Dermis microvascular lymphatic vessel endothelial cell (primary cell): ENCODE results near the gene ATAD3C. TPM values are rescaled to one million over a fixed set of nuclear protein-coding genes. Genes with fewer than 3 reads are reported as not detected.
"Not testable (repeated sequence)": the region's sequence is repeated elsewhere in the genome, so short reads cannot be mapped to it uniquely, and the experiment has no call there.

Source experiments
- DNase-seq, 2 donors: peaks; one replicate each; pipeline versions ENCODE4 v3.0.0 to v3.0.0-alpha.2; 2010; ENCODE audit warnings: low read depth in 2 of 2
- total RNA-seq: library from RNA; depleted of rRNA; stranded (reverse); fragments of >200 nt; gene quantifications from 2 replicates; pipeline ENCODE4 v1.2.1, GENCODE V29; 2014

ATAD3C gene
- total RNA-seq, 1 donor from 2014 or later: 0.39 TPM

DNA sequence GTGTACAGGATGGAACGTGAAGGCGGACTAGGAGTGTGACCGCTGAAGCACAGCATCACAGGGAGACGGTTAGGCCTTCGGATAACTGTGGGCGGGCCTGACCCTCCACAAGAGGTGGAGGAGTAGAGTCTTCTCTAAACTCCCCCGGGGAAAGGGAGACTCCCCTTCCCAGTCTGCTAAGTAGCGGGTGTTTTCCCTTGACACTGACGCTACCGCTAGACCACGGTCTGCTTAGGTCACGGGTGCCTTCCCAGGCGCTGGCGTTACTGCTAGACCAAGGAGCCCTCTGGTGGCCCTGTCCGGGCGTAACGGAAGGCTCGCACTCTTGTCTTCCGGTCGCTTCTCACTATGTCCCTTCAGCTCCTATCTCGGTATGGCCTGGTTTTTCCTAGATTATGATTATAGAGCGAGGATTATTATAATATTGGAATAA, 55.9 kb downstream of the ATAD3C start:
- not testable (repeated sequence) for DNase-seq

DNA sequence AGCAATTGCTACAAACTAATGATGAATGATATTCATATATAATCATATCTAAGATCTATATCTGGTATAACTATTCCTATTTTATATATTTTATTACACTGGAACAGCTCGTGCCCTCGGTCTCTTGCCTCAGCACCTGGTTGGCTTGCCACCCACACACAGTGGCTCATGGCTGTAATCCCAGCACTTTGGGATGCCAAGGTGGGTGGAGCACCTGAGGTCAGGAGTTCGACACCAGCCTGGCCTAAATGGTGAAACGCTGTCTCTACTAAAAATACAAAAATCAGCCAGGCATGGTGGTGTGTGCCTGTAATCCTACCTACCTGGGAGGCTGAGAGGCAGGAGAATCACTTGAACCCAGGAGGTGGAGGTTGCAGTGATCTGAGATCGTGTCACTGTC, 56.3 kb downstream of the ATAD3C start:
- DNase-seq: not testable (repeated sequence)

DNA sequence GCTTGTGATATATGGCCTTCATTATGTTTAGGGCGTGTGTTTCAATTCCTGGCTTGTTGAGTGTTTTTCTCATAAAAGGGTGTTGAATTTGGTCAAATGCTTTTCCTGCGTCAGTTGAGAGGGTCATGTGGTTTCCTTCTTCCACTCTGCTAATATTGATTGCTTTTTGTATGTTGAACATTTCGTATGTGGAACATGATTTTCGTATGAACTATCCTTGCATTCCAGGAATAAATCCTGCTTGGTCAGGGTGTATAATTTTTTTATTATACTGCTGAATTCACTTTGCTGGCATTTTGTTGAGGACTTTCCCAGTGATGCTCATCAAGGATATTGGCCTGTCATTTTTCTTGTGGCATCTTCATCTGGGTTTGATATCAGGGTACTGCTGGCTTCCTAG, 57.8 kb downstream of the ATAD3C start:
- no peak for DNase-seq

DNA sequence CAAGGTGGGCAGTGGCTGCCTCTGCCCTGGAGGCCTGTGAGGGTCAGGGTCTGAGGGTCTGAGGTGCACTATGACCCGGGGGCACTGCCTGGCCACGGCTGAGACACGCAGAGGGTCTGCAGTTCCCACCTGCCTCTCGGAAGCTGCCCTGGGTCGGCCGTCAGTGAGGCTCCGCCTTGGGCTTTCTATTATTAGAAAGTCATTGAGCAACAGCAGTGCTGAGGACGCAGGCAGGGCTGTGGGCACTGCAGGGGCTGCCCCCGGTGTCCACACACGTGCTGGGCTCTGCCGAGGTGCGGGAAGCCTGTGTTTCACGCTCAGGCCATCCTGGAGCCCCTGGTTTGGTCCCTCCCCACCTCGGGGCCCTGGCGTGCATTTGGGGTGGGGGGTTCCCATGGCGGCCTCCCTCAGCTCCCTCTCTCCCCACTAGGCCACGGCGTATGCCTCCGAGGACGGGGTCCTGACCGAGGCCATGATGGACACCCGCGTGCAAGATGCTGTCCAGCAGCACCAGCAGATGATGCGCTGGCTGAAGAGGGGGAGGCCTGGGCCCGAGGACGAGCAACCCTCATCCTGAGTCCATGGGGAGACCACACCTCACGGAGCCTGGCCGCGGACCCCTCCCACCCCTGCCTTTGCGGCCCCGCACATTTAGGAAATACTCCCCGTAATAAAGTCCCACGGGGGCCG, 59.4 kb downstream of the ATAD3C start:
- not testable (repeated sequence) for DNase-seq

DNA sequence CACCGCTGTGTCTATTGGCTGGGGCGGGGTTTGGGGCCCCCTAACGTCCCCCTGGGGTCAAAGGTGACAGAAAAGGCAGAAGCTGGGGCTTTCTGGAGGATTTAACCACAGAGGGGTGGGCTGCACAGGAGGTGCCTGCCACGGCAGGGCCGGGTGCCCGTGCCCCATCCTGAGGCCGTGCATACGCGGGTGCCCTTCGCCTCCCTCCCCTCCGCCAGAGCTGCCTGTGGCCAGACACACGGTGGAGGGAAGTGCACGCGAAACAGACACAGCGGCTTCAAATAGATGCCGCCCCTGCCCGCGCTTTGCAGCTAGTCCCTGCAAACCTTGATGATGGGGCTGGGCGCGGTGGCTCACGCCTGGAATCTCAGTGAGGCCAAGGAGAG, 60.0 kb downstream of the ATAD3C start:
- DNase-seq: not testable (repeated sequence)

DNA sequence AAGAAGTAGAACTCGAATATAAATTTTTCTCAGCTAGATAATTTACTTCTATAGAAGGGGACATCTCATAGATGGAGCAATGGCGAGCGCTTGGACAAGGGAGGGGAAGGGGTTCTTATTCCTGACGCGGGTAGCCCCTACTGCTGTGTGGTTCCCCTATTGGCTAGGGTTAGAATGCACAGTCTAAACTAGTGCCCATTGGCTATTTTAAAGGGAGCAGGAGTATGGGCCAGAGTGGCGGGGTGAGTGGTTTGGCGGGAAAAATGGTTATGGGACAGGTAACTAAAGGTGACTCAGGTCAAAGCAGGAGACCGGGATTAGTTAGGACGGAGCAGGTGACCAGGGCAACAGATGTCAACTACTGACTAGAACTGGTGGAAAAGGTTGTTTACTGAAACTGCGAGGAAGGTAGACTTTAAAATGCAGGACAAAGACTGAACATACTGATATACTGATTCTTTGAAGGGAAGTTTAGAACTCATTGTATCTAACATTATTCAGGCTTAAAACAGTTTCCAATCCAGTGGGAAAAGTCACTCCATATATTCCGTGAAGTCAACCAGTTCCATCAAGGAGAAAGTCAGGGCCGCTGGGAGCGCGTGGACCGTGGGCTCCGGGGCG, 61.5 kb downstream of the ATAD3C start:
- peak in 1 of 2 donors; percentile 42 for DNase-seq

DNA sequence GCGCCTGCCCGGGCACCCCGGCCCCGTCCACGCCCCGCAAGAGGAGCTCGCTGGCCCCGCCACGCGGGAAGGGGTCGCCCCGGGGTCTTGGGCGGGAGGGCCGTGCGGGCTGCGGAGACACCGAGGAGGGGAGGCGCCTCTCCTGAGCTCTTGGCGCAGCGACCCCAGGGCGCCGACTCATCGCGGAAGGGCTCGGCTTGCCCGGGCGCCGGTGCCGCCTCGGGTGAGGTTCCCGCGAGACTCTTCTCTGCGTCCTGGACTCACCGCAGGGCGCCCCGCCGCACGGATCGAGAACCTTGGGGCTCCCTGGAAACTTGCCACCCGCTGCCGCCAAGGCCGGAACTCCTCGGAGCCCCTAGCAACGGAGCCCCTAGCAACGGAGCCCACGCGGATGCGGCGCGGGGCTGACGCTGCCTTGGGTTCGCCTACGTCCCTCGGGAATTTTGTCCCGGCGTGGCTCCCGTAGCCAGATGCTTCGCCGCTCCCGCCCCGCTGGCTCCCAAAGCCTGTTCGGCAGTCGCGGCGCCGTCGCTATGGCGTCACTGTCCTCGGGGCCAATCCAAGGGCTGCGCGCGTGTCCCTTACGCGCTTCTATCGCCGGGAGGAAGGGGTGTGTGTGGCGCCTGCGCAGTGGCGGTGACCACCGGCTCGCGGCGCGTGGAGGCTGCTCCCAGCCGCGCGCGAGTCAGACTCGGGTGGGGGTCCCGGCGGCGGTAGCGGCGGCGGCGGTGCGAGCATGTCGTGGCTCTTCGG, 62.2 kb downstream of the ATAD3C start, which contains the start of gene ATAD3A:
Gene ATAD3A, plus strand, starts transcription at position 630 of the 753 bp plus-strand sequence. Its CDS starts 107 bp downstream, at position 737.
- DNase-seq: peak; percentile 96 to 99

DNA sequence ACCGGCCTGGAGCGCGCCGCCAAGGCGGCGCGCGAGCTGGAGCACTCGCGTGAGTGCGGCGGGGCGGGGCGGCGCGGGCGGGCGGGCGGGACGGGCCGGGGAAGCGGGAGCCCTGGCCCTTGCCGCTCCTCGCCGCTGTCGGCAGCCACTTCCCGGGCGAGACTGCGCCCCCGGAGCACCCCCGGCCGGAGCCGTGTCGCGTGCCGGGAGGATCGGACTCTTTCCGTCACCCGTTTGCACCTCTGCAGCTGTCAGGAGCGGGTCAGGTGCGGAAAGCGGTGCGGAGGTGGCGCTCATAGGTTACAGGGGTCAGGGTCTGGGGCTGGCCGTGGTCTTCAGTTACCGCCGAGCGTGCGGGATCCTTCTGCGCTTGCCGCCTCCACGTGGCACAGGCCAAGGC, 62.9 kb downstream of the ATAD3C start:
- not testable (repeated sequence) for DNase-seq

DNA sequence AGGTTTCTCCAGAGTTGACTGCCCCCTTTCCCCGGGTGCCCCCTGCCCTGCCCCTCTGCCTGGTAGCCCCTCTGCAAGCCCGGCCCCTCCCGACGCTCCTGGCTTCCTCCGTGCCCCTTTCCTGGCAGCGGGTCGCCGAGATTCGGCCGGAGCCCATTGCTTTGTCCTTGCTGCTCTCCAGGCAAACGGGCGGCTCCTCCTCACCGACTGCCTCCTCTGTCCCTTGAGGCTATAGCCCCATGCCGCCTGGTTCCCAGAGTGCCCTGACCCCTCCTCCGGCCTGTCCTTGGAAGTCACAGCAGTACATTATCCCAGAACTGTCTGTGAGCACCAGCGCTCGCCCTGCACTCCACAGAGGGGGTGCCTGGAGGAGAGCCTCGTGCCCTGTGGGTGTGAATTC, 64.2 kb downstream of the ATAD3C start:
- not testable (repeated sequence) for DNase-seq

DNA sequence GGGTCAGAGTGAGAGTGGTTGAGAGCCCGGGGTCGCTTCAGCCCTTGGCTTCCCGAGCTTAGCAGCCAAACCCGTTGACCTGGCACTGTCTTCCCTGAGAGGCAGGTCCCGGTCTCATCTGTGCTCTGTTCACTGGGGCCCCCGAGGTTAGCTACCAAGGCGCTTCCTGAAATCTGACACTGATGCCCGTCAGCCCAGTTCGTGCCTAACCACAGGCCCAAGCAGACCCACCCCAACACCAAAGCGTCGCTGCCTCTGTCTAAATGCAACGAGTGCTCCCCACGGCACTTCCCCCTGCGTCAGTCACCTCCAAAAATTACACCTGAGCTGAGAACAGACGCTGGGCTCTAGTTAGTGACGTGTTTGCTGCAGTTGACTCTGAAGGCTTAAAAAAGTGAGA, 64.9 kb downstream of the ATAD3C start:
- not testable (repeated sequence) for DNase-seq

DNA sequence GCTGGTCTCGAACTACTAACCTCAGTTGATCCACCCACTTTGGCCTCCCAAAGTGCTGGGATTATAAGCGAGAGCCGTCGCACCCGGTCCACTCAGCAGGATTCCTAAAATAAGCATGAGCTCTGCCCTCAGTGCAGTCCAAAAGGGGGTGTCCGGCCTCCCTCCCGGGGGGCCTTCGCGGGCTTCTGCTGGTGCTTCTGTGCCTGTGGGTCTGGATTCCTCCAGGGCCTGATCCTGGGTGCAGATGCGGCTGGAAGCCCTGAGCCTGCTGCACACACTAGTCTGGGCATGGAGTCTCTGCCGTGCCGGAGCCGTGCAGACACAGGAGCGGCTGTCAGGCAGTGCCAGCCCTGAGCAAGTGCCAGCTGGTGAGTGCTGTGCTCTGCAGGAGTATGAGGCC, 67.4 kb downstream of the ATAD3C start:
- not testable (repeated sequence) for DNase-seq

DNA sequence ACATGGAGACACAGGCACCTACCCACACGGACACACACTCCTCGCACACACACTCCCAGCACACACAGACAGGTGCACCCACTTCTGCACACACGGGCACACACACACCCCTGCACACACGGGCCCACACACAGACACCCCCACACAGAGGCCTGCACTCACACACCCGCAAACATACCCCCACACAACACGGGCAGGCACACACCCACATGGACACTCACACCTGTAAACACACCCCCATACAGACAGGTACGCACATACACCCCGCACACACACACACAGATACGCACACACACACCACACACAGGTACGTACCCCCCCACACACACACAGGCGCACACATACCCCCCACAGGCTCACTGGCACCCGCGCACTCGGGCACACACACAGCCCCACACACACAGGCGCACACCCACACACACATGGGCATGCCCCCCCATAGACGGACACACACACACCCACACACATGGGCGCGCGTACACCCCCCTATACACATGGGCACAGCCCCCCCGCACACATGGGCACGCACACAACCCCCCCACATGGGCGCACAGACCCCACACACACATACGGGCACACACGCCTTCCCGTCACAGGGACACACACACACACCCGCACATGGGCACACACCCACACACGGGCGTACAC, 68.6 kb downstream of the ATAD3C start:
- no peak for DNase-seq

DNA sequence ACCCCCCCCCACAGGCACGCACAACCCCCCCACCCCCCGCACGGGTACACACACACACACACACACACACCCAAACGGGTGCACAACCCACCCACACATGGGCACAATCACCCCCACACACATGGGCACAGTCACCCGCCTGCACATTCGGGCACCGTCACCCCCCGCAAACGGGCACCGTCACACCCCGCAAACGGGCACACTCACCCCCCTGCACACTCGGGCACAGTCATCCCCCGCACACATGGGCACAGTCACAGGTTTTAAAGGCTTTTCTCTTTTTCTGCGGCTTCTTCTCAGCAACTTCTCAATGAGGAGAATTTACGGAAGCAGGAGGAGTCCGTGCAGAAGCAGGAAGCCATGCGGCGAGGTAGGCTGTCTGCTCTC, 69.1 kb downstream of the ATAD3C start:
- not testable (repeated sequence) for DNase-seq

Other genes starting within 250 kb of the ATAD3C start
- 0.26 and 0.51 TPM in 2 replicates for gene TNFRSF18, start 243.1 kb upstream of the ATAD3C start, total RNA-seq
- 1.5 and 3.7 TPM in 2 replicates for gene TNFRSF4, start 235.5 kb upstream of the ATAD3C start, total RNA-seq
- 70.0 and 104 TPM in 2 replicates for gene SDF4, start 217.7 kb upstream of the ATAD3C start, total RNA-seq
- gene B3GALT6, start 217.5 kb upstream of the ATAD3C start, total RNA-seq: 16.8 and 32.7 TPM in 2 replicates
- 0.25 and 0.51 TPM in 2 replicates for gene C1QTNF12, start 203.0 kb upstream of the ATAD3C start, total RNA-seq
- gene UBE2J2, start 175.8 kb upstream of the ATAD3C start, total RNA-seq: 30.0 and 42.0 TPM in 2 replicates
- 0.13 and 0.38 TPM in 2 replicates for gene SCNN1D, start 169.3 kb upstream of the ATAD3C start, total RNA-seq
- gene ACAP3, start 141.8 kb upstream of the ATAD3C start, total RNA-seq: 11.8 and 19.5 TPM in 2 replicates
- 9.8 and 13.5 TPM in 2 replicates for gene PUSL1, start 141.1 kb upstream of the ATAD3C start, total RNA-seq
- gene INTS11, start 125.0 kb upstream of the ATAD3C start, total RNA-seq: 49.6 and 71.7 TPM in 2 replicates
- 10.8 and 22.3 TPM in 2 replicates for gene CPTP, start 124.9 kb upstream of the ATAD3C start, total RNA-seq
- gene TAS1R3, start 118.4 kb upstream of the ATAD3C start, total RNA-seq: under 0.01 and 0.25 TPM in 2 replicates
- 32.6 and 37.2 TPM in 2 replicates for gene DVL1, start 100.3 kb upstream of the ATAD3C start, total RNA-seq
- gene MXRA8, start 91.1 kb upstream of the ATAD3C start, total RNA-seq: 0.25 TPM in 1 of 2 replicates, not detected in the other
- 75.2 and 83.3 TPM in 2 replicates for gene AURKAIP1, start 74.5 kb upstream of the ATAD3C start, total RNA-seq
- gene CCNL2, start 50.4 kb upstream of the ATAD3C start, total RNA-seq: 44.2 and 73.3 TPM in 2 replicates
- 88.1 and 95.9 TPM in 2 replicates for gene MRPL20, start 42.4 kb upstream of the ATAD3C start, total RNA-seq
- gene ANKRD65, start 28.4 kb upstream of the ATAD3C start, total RNA-seq: 0.25 and 0.26 TPM in 2 replicates
- gene VWA1, start 14.0 kb upstream of the ATAD3C start, total RNA-seq: 6.9 and 7.7 TPM in 2 replicates
- gene ATAD3B, start 22.1 kb downstream of the ATAD3C start, total RNA-seq: 13.3 and 16.6 TPM in 2 replicates
- 25.0 and 27.4 TPM in 2 replicates for gene ATAD3A, start 62.5 kb downstream of the ATAD3C start, total RNA-seq
- gene TMEM240, start 90.9 kb downstream of the ATAD3C start, total RNA-seq: 1.0 and 1.4 TPM in 2 replicates
- 48.9 and 65.9 TPM in 2 replicates for gene SSU72, start 125.2 kb downstream of the ATAD3C start, total RNA-seq
- gene FNDC10, start 150.4 kb downstream of the ATAD3C start, total RNA-seq: 0.39 and 1.3 TPM in 2 replicates
- 21.4 and 40.1 TPM in 2 replicates for gene MIB2, start 165.8 kb downstream of the ATAD3C start, total RNA-seq
- gene MMP23B, start 182.5 kb downstream of the ATAD3C start, total RNA-seq: 0.25 TPM in 1 of 2 replicates, not detected in the other
- gene CDK11B, start 209.3 kb downstream of the ATAD3C start, total RNA-seq: 5.6 and 7.5 TPM in 2 replicates
- 15.7 and 32.0 TPM in 2 replicates for gene SLC35E2B, start 243.1 kb downstream of the ATAD3C start, total RNA-seq